GM18909 (cell line): ENCODE measurements around the gene KRT80.
"Not testable (repeated sequence)": the region's sequence is repeated elsewhere in the genome, so short reads cannot be mapped to it uniquely, and the experiment has no call there.

ENCODE experiments used
- ATAC-seq: cut with Tn5 transposase; IDR thresholded peaks from one replicate; pipeline ENCODE4 v1.9.1; 2021; ENCODE audit warnings: mild to moderate bottlenecking; ENCODE audit not compliant: unreplicated experiment, poor library complexity

Gene KRT80

DNA sequence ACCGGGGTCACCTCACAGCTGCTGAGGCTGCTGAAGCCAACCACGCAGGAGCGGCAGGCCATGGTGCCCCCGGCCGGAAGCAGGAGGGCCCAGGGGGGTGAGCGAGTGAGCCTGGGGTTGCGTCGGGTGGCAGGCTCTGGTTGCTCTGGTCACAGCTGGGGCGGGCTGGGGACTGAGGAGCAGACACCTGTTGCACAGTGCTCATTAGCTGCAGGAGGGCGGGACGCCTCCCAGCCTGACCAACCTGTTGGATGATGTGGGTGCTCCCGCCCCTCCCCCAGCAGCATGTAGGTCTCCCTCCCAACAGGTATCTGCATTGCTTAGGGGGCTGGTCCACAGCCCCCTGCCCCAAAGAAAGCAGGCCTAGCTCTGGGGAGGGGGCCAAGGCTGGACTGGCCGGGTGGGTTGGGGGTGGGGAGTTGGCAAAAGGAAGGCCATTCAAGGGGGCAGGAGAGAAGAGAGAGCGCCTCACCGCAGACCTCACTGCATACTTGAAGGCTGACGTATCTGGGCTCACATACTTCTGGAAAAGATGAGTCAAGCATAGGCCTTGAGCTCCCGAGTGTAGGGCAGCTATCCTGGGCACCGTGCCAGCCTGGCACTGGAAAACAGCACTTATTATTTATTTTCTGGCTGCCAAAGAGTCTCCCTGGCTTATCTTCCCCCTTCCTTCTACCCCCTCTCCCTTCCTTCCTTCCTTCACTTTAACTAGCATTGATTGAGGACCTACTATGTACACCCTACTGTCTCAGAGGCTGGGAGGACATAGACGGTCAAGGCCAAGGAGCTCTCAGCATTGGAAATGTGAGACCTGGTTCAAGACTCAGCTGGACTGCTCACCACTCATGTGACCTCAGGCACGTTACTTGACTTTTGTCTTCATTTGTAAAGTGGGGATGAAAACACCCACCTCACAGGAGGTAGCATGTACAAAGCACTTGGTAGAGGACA, at the start of gene KRT80:
Gene KRT80 (minus strand): TSS at position 174 of the 951 bp plus-strand sequence. CDS start 112 bp downstream, at position 62.
- no peak for ATAC-seq

DNA sequence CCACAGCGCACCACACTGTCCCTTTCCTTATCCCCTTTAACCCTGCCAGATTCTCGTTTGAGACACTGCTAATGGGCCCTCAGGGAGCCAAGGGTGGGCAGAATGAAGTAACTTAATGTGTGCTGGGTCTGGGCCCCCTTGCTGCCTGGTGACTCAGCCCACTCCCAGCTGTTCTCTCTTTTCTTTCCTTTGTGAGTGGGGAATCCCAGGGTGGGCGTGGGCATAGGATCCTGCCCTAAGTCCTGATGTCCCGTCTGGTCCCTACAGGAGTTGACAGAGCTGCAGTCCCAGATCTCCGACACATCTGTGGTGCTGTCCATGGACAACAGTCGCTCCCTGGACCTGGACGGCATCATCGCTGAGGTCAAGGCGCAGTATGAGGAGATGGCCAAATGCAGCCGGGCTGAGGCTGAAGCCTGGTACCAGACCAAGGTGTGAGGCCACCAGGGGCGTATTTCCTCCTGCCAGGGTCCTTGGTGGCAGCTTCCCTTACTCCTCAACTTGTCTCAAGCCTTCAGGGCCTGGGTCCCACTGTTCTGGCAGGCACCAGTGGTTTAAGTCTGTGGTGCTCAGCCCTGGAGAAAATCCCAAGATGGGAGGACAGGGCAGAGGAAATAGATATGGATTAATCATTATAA, 49.5 kb upstream of the KRT80 start:
- ATAC-seq = no peak

DNA sequence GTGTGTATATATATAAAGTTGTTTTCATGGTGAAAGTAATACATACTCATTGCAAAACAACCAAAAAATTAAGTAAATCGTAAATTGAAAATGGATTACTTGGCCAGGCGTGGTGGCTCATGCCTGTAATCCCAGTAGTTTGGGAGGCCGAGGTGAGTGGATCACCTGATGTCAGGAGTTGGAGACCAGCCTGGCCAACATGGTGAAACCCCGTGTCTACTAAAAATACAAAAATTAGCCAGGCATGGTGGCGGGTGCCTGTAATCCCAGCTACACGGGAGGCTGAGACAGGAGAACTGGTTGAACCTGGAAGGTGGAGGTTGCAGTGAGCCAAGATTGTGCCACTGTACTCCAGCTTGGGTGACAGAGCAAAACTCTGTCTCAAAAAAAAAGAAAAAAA, 48.4 kb upstream of the KRT80 start:
- ATAC-seq = not testable (repeated sequence)

DNA sequence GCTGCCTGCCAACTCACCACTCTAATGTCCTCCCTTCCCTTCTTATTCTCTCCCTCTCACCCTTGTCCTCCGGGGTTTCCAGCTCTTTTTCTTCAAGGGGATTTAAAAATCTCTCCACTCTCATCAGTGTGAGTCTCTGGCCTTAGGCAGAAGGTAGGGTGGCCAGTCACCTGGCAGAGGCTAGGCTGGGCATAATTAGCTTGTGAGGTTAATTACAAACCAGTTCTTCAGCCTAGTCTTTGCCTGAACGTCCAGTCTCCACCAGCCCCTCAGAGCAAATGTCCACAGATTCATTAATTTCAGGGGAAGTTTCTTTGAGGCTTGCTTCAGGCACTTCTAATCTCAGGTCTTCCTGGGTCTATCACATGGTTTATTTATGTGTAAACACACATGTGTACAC, 48.0 kb upstream of the KRT80 start:
- ATAC-seq = no peak

DNA sequence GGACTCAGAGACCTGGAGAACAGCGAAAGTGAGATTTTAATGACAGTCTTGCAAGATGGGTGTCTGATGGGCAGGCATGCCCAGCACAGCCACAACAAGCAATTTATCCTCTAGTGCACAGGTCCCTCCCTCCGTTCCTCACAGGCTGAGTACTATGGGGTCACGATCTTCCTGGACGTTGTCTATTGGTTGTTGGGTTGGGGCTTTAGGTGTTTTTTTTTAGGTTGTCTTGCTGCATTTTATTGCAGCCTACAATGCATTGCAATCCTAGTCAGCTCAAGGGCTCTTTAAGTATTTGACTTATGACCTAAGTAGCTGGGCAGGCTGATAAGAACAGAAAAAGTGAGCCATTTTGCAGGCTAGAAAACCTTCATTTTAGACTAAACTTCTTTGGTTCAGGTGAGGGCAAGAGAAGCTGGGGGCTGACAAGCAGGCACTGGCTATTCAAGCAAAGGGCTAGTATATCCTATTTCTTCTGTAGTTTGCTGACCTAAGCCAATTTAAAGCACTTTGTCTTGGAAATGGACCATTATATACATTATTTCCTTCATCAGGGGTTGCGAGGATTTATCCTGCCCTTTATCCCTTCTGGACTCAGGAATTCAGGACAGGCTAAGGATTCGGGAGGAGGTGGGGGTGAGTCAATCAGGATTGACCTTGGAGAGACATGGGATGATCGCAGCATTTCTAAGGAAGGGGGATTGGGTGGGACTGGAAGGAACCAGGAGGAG, 47.3 kb upstream of the KRT80 start:
- no peak for ATAC-seq

DNA sequence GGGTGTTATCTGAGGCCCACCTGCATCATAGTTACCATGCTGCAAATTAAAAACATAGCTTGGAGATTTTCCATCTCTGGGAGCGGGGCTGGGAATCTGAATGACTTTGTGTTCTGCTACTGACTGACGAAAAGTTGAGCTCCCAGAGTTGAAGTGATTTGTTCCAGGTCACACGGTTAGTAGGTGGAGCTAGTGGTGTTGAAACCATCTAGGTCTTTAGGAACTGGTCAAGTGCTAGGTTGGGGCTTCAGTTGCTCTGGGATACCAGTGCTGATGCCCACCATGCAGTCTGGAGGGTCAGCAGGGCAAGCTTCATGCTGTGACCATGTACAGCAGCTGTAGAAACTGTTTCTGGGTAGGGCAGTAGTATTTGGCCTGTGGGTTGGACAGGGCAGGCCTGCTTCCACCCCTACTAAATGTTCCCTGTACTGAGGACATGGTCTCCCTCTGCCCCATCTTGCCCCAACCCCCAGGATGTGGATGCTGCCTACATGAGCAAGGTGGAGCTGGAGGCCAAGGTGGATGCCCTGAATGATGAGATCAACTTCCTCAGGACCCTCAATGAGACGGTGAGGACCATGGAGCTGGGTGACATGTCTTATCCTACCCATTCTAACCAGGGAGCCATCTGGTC, 46.5 kb upstream of the KRT80 start:
- no peak for ATAC-seq

DNA sequence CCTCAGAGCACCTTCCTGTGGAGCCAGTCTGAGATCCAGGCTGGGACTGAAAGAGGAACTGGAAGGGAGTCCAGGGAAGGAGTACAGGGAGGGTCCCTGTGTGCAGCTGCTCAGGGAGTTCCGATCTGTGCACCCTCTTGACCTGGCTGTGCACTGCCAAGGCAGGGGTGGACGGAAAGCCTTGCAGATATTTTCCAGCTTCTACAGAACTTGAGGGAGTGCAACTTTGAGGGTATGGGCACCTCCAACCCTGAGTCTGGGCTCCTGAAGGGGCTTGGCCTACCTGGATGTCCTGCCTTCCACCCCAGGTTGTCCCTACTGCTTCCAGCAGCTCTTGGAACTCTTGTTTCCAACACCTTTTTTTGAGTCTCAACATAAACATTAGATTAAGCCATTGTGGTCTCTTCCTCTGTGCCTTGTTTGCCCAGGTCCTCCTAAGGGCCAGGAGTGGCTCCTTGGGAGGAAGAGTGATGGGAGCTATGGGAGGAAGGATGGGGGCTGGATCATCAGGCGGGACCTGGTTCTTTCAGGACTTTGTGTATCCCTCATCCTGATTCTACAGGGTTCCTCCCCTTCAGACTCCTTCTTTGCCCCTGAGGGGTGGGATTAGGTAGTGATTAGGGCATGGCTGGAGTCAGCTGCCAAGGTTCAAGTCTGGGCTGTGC, 44.7 kb upstream of the KRT80 start:
- ATAC-seq = no peak

DNA sequence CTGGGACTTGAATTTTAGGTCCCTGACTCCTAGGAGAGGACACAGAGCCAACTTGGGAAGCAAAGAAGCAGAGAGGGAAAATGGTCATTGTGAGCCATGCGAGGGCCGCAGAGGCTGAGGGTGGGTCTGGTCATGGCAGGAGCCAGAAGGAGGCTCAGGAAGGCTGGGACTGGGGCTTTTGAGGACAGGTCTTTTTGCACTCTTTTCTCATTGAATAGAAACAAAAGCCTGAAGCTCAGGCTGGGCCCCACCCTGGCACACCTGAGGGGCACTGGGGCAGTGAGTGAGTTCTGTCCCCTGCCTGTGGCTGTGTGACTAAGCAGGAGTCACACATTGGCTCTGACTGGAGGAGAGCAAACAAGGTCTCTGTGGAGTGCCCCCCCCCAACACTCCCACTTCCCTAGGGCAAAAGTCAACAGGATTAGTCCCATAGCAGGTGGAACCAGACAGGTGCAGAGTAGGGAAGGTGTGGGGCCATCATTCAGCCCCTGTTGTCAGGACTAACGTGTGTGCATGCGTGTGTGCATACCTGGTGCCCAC, 44.1 kb upstream of the KRT80 start:
- no peak for ATAC-seq

DNA sequence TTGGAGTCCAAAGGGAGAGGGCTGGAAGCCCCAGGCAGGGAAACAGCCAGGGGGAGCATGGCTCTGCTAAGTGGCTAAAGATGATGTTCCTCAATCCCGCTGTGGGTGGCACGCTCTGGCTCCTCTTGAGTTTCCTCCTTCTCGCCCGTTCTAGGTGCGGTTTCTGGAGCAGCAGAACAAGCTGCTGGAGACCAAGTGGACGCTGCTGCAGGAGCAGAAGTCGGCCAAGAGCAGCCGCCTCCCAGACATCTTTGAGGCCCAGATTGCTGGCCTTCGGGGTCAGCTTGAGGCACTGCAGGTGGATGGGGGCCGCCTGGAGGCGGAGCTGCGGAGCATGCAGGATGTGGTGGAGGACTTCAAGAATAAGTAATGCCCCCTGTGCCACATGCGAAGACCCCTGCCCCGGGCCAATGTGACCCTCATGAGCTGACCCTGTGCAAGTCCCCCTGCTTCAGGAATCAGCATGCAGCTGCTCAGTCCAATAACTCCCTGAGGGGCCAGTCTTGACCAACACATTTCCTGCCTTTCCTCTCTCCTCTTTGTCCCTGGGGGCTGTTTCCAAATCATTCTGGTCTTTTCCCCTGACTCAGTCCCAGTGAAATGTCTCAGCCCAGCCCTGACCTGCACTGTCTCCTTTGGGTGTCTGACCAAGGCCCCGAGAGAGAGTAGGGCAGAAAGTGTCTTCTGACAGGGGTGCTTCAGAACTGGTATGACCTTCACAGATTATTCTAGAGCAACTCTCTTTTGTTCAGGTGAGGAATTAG, 43.4 kb upstream of the KRT80 start:
- no peak for ATAC-seq

DNA sequence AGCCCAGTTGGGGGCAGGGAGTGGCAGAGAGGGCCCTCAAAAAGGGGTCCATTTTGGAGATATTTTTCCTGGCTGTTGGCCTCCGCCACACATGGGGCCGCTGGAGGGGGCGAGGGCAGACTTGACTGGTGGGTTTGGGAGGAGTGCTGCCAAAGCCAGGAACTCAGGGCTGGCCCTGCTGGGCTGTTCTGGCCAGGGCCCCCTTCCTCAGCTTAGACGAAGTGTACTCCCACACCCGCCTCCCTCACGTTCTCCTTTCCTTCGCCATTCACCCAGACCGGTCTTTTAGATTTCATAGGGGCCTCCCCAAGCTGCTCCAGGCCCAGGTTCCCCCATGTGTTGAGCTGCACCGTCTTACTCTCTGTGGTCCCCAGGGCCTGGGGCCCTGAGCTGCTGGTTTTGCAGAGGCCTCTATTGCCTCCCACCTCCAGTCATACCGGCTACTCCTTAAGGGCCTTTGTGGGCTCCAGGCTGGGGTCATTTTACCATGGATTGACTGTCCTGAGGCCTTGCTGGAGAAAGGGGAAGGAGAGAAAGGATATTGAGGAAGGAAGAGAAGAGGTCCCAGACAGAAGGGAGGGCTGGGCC, 42.5 kb upstream of the KRT80 start:
- no peak for ATAC-seq

DNA sequence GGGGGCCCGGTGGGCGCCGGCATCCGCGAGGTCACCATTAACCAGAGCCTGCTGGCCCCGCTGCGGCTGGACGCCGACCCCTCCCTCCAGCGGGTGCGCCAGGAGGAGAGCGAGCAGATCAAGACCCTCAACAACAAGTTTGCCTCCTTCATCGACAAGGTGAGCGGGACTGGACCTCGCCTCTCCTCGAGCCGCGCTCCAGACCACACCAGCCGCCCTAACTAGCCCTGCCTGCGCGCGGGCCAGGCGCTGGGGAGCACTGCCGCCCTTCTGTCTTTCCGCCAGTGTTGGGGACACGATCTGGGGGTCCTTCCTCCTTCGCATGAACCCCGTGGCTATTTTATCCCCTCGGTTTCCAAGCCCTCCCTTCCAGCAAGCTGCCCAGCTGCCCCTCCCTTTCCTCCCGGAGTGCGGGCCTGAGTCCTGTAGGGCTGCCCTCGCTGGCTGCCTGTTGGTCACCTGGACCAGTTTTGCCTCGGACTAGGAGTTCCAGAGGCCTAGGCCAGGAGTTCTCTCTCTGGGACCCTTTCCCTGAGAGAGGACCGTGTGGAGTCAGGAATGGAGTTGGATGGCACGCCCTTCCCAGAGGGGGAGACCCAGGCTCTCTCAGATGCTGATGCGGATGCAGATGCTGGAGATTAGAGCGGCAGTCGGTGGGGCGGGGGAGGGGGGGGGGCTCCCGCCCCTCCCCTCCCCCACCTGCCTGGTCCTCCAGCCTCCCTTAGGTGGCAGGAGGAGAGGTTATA, 41.8 kb upstream of the KRT80 start:
- ATAC-seq = no peak

DNA sequence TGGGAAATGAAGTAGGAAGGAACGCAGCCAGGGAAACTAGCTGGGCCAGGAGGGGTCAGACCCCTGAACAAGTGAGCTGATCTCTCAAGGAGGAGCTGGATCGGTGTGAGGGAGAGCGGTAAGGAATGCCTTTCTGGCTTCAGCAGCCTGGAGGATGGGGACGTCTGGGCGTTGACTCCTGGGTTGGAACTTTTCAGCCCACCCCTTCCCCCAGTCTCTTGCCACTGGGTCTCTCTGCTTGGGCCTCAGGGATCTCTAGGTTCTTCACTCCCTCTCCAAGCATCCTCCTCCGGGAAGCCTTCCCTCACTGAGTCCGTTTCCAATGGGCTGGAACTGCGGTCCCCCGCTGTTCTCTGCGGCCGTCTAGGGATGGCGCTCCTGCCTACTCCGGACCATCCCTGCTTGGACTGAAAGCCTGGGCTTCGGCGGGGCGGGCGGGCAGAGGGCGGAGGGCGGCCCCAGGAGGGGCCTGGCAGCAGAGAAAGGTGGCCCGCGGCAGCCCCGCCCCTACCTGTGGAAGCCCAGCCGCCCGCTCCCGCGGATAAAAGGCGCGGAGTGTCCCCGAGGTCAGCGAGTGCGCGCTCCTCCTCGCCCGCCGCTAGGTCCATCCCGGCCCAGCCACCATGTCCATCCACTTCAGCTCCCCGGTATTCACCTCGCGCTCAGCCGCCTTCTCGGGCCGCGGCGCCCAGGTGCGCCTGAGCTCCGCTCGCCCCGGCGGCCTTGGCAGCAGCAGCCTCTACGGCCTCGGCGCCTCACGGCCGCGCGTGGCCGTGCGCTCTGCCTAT, 41.1 kb upstream of the KRT80 start, which contains the start of gene KRT7:
Gene KRT7 (plus strand): TSS at position 570 of the 788 bp plus-strand sequence. CDS start 54 bp downstream, at position 624.
- no peak for ATAC-seq

DNA sequence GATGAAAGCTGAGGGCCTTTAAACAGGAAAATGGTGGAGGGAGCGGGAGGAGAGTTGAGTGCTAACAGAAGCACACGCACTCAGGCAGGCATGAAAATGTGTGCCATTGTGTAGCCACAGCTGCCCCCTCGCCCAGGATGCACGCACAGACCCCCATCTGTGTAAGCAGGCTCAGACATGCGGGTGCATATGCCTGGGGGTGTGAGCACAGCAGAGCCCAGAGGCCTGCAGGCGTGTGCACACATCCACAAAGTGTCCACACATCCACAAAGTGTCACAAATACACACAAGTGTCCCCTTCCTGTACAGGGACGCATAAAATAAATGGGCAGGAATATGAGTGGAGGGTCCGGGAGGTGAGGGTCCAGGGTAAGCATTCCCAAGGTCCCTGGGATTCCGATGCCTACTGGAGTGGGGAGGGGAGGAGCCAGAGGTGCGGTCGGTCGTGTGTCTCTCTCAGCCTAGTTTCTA, 40.4 kb upstream of the KRT80 start:
- no peak for ATAC-seq

DNA sequence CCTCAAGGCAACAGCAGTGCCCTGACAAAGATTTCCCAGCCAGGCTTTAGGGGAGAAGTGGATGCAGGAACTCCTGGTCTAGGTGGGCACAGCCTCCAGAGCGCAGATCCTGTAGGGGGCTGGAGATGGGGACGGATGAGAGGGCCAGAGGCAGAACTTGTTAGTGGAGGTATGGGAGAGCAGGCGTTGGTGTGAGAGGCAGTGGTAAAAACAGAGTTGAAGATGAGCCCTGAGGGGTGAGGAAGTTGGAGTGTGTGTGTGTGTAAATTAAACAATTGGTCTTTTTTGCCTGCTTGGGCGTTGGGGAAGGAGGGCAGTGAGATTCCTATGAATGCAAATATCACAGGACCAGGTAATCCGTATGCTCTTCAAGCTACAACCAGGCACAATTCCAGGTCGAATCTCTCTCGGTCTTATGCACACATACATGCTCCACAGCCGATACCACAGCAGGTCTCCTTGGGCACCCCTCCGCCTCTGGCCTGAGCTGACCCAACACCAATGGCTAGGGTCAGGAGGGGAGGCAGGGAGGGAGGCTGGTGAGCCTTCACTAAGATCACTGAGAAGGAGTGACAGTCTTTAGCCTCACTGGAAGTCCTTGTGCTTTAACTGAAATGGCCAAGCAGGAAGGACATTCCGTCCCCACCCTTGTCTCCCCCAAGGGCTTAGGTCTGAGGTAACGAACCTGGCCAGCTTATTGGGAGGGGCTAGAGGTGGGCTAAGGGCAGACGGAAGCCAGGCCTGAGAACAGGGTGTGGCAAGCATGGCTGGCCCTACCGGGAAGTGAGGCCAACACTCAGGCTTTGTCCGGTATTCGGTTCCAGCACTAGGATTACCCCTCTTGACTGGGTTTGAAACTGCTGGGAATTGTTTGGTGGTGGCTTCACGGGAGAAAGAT, 39.7 kb upstream of the KRT80 start:
- ATAC-seq = no peak

DNA sequence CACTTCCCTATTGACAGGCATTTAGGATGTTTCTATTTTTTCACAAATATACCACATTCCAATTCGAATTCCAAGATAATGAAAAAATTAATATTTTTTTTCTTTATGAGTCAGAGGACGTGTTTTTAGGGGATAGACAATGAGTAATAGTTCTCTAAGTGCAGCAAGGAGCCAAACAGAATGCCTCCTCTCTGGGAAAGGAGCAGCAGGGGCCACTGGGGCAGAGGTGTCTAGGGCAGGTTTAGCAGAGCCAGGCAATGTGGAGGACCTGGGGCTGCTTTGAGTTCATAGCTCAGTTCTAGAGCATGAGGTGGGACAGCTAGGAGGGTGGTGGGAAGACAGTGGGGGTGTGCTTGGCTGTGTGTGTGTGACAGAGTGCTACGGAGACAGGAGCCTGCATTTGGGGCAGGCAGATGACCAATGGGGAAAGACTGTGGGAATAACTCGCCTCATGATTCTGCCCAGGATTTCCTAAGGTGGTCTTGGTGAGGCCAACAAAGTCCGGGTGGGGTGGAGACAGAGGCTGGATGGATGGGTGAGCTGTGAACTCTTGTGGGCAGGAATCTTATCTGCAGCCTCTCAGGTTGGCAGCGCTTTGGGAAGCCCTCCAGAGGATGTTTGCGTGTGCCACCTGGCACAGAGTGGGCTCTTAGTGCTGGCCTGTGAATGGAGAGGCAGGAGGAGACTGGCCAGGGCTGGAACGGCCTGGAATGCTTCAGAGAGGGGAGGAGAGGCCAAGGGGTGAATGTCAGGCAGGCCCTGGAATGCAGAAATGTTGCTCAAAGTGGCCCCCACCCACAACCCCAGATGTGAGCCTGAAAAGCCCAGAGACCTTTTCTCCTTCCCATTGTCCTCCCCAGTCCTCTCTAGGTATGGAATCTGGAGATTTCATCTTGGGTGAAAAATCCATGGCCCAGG, 38.8 kb upstream of the KRT80 start:
- ATAC-seq = no peak
